Left kidney (tissue), 8 donors: Measurements from ENCODE around the gene DERL3. TPM values are rescaled to one million over a fixed set of nuclear protein-coding genes. Genes with fewer than 3 reads are reported as not detected.
A peak's percentile ranks its signal among the peaks of the same experiment; 100 is the strongest.
"Not testable (repeated sequence)": the region's sequence is repeated elsewhere in the genome, so short reads cannot be mapped to it uniquely, and the experiment has no call there.

Experiments used
- DNase-seq: peaks from one replicate; pipeline ENCODE4 v3.0.0-alpha.2; 2013
- long read RNA-seq, 8 donors: transcript quantifications; one replicate each; lab custom pipeline, GENCODE V29; 2026
- polyA plus RNA-seq: library from polyadenylated mRNA; unstranded; fragments of 120-200 nt; gene quantifications from one replicate; pipeline ENCODE4 v1.2.1, GENCODE V29; 2013; ENCODE audit not compliant: insufficient read length

Gene DERL3
- 3.2 TPM for polyA plus RNA-seq
- long read RNA-seq, donor 1, partial matches to known transcripts: 0 of 3 reads
- long read RNA-seq, donor 1, other reads (novel, unspliced or antisense): 0 of 3 reads
- long read RNA-seq, donor 2, partial matches to known transcripts: 0 of 2 reads
- long read RNA-seq, donor 2, other reads (novel, unspliced or antisense): 0 of 2 reads
- long read RNA-seq, donor 3, partial matches to known transcripts: 0 of 1 reads
- long read RNA-seq, donor 3, other reads (novel, unspliced or antisense): 0 of 1 reads
- long read RNA-seq, donor 4: 0 reads
- long read RNA-seq, donor 5, partial matches to known transcripts: 0 of 1 reads
- long read RNA-seq, donor 5, other reads (novel, unspliced or antisense): 0 of 1 reads
- long read RNA-seq, donor 6: 0 reads
- long read RNA-seq, donor 7, partial matches to known transcripts: 0 of 2 reads
- long read RNA-seq, donor 7, other reads (novel, unspliced or antisense): 0 of 2 reads
- long read RNA-seq, donor 8: 0 reads

DNA sequence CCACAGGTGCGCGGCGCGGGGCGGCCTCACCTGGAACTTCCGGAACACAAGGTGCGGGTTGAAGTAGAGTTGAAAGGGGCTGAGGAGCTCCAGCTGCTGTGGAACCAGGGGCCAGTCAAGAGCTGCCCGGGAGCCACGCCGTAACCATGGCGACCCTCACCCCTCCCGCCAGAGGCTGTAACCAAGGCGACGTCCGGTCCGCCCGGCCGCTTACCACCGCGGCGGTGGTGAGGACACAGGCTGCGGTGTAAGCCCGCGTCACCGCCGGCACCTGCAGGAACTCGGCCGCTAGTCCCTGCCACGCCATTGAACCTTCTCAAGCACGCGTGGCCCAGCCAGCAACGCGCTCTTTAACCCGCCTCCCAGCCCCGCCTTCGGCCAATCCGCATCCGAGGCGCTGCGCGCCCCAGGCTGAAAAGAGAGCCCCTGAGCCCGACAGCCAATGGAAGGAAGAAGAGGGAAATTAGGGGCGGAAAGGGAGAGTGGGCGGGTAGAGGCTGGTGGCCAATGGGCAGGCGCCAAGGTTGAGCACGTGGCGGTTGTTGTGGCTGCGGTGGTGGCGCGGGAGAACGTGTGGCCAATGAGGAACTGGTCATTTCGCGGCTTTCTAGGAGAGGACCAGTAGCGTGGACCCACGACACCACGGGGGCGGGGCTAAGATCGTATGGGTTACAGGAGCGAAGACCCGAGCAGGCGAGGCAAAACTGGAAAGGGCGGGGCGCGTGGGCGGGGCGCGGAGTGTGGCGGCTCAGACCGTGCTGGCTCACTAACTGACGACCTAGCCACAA lies at the start of gene DERL3:
TSS of gene DERL3 (minus strand) at position 326 of the 788 bp plus-strand sequence. CDS start at position 307, 19 bp downstream.
- DNase-seq: peak; percentile 95

DNA sequence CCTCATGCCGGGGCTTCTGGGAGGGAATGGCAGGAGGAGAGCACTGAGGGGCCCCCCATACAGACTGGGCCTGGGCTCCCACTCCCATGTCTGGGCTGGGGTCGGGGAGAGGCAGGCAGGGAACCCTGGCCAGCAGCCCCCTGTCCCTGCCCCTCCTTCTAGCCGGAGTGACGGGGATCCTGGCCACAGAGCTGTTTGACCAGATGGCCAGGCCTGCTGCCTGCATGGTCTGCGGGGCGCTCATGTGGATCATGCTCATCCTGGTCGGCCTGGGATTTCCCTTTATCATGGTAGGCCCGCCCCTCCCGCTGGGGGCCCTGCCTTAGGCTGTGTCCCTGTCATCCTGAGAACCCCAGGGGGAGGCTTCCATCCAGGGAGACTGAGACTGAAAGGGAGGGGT lies 45.3 kb upstream of the DERL3 start:
- DNase-seq: no peak

DNA sequence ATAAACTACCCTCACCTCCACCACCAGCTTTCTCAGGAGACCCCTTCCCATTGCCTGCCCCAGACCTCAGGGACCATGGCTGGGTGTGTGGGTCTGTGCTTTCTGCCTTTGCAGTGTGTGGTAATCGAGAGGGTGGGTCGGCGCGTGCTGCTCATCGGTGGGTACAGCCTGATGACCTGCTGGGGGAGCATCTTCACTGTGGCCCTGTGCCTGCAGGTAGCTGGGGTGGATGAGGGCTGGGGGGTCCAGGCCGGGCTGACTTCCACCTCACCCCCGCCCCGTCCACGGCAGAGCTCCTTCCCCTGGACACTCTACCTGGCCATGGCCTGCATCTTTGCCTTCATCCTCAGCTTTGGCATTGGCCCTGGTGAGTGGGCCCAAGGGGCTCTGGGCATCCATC lies 44.9 kb upstream of the DERL3 start:
- no peak for DNase-seq

DNA sequence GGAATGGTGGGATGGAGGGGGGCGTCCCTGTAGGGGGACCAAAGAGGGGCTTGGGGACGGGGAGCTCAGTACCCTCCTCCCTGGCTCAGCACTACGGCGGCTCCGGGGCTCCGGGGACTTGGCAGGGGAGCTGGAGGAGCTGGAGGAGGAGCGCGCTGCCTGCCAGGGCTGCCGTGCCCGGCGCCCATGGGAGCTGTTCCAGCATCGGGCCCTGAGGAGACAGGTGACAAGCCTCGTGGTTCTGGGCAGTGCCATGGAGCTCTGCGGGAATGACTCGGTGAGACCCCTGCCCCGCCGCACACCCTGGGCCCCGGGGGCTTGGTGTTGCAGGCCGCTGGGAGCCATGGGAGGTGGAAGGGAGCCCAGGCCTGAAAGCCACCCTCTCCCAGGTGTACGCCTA lies 43.6 kb upstream of the DERL3 start:
- no peak for DNase-seq

DNA sequence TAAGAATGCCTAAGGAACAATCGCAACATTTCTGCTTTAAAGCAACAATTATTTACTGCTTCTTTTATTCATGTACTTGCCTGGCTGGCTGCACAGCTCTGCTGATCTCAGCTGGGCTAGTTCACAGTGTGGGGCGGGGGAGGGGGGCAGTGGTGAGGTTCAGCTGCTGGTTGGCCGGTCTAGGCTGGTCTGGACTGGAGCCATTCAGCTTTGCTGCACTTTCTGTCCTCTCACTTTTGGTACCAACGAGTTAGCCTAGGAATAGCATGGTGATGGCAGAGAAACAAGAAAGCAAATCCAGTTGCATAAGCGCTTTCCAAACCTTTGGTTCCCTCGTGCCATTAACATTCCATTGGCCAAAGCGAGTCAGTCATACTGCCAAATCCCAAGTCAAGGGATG lies 39.4 kb upstream of the DERL3 start:
- DNase-seq: no peak

DNA sequence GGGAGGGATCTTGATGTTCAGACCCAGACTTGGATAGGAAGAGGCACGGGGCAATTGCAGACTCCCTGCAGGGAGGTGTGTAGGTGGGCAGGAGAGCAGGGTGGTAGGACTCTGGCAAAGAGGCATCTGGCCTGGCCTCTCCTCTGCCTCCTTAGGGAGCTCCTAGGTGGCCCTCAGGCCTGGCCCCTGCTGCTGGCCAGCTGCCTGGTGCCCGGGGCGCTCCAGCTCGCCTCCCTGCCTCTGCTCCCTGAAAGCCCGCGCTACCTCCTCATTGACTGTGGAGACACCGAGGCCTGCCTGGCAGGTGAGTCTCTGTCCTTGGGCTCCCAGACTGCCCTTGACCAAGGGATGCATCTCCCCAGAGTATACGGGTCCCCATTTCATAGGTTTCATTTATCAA lies 38.8 kb upstream of the DERL3 start:
- DNase-seq: no peak

DNA sequence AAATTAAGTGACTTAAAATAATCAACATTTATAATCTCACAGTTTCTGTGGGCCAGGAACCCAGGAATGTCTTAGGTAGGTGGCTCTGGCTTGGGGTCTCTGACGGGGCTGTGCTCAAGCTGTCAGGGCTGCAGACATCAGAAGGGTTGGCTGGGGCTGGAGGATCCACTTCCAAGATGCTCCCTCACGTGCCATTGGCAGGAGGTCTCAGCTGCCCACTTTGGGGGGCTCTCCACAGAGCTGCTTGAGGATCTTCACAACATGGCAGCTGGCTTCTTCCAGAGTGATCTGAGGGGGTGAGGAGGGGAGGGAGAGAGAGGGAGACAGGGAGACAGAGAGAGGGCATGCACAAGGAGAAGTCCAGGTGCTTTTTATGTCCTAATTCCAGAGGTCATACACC lies 37.0 kb upstream of the DERL3 start:
- DNase-seq: no peak

DNA sequence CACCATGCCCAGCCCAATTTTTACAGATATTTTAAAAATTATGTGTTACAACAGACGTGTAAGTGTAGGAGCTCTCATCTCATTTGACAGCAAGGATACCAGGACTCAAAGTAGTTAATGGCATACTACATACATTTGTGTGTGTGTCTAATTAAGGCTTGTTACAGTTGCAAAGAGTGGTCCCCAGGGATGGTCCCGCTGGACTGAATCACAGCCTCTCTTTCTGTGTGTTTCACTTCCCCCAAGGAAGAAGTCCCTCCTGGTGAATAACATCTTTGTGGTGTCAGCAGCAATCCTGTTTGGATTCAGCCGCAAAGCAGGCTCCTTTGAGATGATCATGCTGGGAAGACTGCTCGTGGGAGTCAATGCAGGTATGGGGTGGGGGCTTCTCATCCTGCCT lies 36.1 kb upstream of the DERL3 start:
- no peak for DNase-seq

DNA sequence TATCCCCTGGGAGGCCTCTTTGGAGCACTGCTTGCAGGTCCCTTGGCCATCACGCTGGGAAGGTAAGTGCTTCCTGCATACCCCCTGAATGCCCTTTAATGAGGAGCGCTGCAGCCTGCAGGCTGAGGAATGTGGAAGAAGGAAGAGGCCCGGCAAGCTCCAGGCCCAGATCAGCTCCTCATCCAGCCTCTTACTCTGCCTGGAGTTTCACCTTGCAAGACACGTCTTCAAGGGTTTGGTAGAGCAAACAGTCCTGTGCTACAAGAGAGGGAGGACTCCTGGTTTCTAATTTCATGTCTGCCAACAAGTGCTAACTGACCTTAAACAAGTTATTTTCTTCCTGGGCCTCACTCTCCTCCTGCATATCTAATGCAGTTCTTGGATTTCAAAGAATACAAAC lies 29.8 kb upstream of the DERL3 start:
- no peak for DNase-seq

DNA sequence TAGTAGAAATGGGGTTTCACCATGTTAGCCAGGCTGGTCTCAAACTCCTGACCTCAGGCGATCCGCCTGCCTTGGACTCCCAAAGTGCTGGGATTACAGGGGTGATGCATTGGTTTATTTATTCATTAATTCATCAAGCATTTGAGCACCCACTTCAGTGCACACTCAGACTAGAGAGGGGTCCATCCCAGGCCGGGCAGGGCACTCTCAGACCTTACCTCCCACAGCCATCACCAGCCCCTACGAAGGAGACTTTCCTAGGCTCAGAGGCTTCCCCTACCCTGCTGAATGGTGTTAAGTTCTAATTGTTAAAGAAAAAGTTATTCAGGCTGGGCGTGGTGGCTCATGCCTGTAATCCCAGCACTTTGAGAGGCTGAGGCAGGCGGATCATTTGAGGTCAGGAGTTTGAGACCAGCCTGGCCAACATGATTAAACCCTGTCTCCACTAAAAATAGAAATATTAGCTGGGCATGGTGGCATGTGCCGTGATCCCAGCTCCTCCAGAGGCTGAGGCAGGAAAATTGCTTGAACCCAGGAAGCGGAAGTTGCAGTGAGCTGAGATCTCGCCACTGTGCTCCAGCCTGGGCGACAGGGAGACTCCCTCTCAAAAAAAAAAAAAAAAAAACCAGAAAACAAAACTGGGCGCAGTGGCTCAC lies 25.8 kb upstream of the DERL3 start:
- not testable (repeated sequence) for DNase-seq

DNA sequence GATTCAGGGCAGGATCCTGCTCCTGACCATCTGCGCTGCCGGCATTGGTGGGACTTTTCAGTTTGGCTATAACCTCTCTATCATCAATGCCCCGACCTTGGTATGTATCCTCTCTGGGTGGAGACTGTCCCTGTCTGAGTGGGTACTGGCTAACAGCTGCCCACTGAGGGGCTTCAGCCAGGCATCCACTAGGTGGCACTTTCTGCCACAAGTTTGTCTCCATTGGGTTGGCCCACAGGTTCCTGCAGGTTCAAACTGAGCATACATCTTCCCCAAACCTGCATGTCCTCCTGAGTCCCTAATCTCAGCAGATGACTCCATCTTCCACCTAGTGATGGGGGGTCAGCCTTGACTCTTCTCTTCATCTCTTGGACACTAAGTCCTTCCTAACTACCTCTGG lies 23.3 kb upstream of the DERL3 start:
- no peak for DNase-seq

DNA sequence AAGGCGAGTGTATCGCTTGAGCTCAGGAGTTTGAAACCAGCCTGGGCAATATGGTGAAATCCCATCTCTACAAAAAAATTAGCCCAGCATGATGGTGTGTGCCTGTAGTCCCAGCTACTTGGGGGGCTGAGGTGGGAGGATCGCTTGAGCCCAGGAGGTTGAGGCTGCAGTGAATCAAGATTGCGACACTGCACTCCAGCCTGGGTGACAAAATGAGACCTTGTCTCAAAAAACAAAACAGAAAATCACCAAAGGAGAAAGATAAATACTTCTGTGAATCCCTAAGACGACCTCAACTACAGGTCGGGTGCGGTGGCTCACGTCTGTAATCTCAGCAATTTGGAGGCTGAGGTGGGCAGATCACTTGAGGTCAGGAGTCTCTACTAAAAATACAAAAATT lies 21.4 kb upstream of the DERL3 start:
- DNase-seq: not testable (repeated sequence)

DNA sequence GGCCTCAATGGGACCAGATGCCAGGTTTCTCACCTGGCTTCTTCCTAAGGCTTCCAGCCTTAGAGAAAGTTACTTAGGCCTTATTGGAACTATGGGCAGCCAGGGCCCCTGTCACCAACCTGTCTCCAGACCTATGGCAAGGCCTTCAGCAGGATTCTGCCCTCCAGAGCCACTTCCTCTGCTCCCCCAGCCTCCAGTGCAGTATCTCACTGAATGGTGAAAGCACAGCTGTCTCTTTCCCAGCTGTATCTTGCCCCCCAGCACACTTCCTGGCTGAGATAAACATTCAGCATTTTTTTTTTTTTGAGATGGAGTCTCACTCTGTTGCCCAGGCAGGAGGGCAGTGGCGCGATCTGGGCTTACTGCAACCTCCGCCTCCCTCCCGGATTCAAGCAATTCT lies 20.4 kb upstream of the DERL3 start:
- DNase-seq: no peak

DNA sequence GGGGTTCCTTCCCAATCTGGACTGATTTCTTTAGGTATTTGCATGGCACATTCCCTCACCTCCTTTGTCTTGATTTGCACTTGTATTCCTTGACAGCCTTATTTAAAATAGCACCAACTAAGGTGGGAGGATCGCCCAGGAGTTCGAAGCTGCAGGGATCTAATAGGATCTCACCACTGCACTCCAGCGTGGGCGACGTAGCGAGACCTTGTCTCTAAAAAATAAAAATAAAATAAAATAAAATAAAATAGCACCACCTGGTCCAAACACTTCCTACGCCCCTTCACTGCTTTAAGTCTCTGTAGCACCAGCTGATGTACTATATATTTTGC lies 19.6 kb upstream of the DERL3 start:
- no peak for DNase-seq

DNA sequence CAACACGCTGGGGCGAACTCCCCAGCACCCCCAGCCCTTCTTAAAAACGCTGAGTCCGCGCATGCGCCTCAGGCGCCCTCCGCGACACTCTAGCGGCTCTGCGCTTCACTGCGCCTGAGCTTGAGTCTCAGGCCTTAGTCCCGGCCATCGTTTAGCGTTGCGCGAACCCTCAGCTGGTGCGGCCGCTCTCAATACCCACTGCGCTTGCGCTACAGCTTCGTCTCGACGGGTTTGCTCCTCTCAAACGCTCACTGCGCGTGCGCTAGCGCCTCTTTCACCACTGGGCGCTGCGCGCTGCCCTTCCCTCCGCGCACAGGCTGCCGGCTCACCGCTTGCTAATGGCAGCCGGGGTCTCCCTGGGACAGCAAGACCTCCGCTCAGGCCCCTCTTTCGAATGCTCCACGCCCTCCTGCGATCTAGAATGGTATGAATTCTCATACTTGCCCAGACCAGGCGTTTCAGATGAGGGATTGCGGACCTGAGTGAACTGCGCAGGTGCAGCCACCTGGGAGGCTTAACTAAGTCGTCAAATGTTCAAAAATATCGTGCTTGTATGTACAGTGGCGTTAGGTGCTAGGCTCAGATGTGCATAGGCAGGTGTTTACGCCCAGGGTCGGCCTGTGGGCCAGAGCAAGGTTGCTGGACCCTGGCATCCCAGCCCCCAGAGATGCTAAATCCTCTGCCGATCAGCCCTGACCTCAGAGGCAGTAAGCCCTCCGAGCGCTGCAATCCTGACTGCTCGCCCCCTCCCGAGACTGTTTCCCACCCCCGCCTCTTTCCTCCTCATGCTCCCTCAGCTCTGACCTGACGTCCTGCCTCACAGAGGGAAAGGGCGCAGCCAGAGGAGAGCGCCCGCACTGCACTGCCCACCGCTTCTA lies 19.0 kb upstream of the DERL3 start, which contains the start of gene SLC2A11:
TSS of gene SLC2A11 (plus strand) at position 270 of the 878 bp plus-strand sequence. CDS start at position 395, 125 bp downstream.
- DNase-seq: peak; percentile 99

DNA sequence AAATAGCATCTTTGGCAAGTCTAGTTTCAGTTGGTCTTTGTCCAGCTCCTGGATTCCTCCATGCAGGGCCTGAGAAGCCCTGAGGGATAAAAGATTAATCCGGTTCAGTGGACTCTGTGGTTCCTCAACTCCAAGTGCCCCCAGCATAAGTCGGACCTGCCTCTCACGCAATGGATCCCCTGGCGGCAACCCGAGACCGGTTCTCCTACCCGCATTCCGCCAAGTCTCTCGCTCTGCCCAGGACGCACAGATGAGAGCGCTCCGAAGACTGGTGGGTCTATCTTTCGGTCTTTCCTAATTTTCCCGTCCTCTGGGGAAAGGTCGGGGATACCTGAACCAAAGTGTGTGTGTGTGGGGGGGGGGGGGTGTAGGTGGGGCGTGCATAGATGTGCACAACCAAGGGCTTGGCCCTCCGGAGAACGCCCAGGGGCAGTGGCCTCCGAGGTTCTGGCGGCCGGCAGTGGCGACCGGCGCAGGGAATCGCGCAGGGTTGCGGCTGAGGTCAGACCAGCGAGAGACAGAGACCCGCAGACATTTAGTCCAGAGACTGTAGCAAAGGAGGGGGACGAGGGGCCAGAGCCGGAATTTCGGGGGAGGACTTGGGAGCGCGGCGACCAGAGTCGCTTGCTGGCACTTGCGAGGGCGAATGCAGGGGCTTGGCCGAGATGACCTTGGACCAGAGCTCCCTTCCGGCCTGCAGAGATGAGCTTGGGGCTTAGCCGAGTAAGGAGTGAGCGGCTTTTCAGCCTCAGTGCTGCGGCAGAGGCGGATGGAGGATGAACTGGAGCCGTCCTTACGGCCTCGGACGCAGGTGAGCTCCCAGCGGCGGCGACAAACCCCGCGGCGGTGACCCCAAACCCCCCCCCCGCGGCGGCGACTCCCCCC lies 18.2 kb upstream of the DERL3 start:
- peak; percentile 53 for DNase-seq

DNA sequence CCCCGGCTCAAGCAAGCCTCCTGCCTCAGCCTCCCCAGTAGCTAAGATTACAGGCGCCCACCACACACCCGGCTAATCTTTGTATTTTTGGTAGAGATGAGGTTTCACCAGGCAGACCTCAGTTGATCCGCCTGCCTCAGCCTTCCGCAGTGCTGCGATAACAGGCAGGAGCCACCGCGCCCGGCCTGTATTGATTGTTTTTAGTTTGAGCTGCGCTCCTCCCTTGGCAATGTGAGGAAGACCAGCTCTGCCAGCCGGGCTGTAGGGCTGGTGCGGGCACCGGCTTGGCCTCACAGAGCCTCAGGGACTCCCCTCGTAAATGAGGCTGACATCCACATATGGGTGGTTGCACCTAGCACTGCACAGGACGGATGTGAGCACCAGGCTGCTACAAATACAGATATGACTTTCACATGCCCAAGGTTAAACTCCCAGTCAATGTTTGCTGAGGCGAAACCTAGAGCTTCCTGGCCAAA lies 11.4 kb upstream of the DERL3 start:
- DNase-seq: no peak

DNA sequence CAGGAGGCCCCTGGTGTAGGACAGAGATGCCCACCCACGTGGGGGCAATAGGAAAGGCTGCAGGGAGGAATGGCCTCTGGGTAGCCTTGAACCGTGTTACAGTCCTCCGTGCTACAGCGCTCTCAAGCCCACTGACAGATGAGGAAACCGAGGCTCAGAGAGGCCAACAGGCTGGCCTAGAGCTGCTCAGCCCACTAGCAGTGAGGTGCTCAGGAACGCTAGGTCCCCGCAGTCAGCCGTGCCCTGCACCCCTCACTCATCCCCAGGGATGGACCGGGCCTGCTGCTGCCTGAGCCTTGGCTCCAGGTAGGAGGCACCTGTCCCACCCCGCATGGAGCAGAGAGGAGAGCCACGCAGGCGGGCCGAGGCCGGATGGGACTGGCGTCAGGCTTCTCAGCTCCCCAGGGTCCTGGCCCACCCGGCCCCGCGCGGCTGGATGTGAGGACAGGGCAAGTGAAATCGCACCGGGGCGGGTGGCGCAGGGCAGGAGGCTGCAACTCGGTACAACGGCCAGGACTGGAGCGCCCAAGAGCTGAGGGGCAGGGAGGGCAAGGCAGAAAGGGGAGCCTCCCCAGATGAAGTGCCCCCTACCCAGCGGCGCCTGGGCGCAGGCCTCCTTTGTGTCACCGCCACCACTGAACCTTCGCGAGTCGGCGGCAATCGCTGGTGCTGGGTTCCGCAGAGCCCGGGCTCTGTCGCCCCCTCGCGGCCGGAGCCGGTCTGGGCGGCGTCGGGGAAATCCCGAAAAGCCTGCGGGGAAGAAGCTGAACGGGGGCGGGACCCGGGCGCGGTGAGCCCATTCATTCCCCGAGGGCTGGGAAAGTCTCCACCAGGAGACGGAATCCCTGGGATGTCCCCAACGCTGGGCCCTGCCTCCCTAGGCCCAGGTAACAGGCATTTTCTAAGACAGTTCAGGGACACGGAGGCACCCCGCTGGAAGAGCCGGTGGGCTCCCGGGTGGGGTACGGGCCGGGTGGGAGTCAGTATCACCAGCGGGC lies 10.5 kb upstream of the DERL3 start:
- peak; percentile 74 for DNase-seq
